ENCODE data around the gene CASP10. TPM values are rescaled to one million over a fixed set of nuclear protein-coding genes. Genes with fewer than 3 reads are reported as not detected.

Gene CASP10
- total RNA-seq, 1 experiment from 2014 or later: 2.9 TPM

- DNase-seq (ENCODE audit: low read depth): no peak
Observed at GRCh38 chr2:201196003-201196402, 13.1 kb downstream of the CASP10 start.

DNA sequence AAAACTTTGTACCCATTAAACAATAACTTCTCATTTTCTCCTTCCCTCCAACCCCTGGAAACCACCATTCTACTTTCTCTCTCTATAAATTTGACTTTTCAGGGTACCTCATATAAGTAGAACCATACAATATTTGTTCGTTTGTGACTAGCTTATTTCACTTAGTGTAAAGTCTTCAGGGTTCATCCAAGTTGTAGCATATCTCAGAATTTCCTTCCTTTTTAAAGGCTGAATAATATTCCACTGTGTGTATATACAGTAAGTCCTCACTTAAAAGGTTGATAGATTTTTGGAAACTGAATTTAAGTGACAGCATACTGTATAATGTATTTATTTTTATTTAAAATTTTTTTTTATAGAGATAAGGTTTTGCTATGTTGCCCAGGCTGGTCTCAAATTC is 13.9 kb downstream of the CASP10 start:
- DNase-seq (ENCODE audit: low read depth): no peak

- no peak for DNase-seq (ENCODE audit: low read depth)
Observed at GRCh38 chr2:201197781-201198180, 14.8 kb downstream of the CASP10 start.

GRCh38 chr2:201199847-201200246 is 16.9 kb downstream of the CASP10 start:
- no peak for DNase-seq (ENCODE audit: low read depth)

DNA sequence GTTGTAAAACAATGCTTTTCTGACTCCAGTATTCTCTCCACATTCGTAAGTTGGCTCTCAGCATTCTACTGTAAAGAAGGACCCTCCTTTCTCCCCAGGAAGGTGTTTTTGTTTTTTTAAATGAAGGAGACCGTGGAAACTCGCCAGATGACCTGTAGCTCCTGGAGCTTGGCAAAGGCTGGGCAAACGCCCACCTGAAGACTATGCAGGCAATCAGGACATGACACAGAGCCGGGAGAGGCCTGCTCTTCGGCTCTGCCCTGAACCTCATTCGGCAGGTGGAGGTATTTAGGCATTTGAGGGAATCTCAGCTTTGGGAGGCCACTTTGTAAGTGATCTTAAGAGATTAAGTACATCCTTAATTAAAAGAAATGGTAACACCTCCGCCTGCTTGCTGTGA is 17.4 kb downstream of the CASP10 start:
- no peak for DNase-seq (ENCODE audit: low read depth)

DNA sequence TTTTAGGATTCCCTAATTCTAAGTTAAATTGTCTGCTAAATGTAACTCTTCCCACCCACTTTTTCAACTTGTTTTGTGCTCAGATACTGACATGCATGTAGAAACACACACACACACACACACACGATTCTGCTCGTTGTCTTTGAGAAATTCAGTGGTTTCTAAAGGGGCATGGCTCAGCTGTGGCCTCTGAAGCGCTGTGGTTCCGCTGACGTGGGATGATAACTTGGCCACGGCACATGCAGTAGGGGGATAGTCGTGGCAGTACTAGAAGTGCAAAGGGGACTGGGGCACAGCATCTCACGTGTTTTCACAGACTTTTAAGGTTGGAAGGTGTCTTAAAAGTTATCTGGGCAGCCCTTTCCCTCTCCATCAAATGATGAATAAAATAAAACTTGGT is 18.4 kb downstream of the CASP10 start:
- no peak for DNase-seq (ENCODE audit: low read depth)

GRCh38 chr2:201203916-201204654 is 21.1 kb downstream of the CASP10 start:
- DNase-seq (ENCODE audit: low read depth): no peak

DNA sequence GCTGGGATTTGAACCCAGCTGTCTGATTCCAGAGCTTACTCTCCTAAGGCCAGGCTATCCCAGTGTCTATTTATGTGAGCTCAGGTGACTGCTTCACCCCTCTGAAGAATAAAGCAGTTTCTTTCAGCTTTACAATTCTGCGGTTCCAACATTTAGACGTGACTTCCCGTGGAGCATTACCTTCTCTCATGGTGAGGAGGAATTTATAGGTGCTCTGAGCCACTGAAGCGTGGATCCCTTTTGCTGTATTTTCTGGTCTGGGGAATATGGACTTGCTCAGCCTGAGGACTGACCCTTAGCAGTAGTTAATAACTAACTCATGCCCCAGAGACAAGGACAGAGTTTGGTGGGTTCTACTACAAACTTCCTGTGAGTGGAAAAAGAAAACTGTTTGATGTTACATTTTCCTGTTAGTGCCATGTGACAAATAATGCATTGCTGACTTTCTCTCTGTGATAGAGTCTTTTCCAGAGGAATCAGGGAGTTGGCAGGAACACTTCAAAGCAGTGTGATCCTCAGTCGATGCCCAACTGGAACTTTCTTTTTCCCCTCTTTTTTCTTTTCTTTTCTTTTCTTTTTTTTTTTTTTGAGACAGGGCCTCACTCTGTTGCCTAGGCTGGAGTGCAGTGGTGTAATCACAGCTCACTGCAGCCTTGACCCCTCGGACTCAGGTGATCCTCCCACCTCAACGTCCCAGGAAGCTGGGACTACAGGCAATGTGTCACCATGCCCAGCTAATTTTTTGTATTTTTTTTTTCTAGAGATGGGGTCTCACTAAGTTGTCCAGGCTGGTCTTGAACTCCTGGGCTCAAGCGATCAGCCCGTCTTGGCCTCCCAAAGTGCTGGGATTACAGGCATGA is 21.9 kb downstream of the CASP10 start:
- DNase-seq (ENCODE audit: low read depth): no peak

DNA sequence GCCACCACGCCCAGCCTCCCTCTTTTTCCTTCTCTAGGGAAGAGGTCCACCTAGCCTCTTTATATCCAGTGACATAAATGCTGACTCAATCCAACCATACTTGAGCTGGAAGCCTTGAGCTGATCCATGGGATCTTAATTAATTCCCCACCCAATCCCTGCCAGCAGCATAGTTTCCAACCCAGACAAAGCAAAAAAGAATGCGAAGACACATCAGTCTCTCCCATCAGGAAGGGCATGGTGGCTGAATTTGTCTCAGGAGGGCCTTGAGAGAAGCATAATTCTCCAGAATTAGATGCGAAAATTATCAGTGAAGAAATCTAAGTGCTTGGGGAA is 22.5 kb downstream of the CASP10 start:
- DNase-seq (ENCODE audit: low read depth): no peak

DNA sequence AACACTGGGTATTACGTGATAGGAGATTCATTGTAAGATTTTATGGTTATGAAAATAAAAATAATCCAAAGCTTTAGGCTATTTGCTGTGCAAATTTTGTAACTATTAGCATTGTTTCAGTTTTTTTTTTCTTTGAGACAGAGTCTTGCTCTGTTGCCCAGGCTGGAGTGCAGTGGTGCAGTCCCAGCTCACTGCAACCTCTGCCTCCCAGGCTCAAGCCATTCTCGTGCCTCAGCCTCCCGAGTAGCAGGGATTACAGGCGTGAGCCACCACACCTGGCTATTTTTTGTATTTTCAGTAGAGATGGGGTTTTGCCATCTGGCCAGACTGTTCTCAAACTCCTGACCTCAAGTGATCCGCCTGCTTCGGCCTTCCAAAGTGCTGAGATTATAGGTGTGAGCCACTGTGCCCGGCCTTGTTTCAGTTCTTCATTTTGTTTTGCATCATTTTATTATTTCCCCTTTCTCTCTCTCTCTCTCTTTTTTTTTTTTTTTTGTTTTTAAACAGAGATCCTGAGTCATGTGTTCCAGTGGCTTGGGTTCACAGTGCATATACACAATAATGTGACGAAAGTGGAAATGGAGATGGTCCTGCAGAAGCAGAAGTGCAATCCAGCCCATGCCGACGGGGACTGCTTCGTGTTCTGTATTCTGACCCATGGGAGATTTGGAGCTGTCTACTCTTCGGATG is 25.8 kb downstream of the CASP10 start:
- DNase-seq (ENCODE audit: low read depth): no peak

DNA sequence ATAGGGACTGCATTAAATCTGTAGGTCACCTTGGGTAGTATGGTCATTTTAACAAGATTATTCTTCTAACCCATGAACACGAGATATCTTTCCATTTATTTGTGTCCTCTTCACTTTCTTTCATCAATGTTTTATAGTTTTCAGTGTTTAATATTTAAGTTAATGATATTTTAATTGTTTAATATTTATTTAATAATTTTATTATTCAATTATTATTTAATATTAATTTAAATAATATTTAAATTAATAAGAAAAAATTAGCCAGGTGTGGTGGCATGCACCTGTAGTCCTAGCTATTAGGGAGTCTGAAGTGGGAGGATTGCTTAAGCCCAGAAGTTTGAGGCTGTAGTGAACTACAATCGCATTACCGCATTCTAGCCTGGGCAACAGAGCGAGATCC is 33.0 kb downstream of the CASP10 start:
- DNase-seq (ENCODE audit: low read depth): no peak

DNA sequence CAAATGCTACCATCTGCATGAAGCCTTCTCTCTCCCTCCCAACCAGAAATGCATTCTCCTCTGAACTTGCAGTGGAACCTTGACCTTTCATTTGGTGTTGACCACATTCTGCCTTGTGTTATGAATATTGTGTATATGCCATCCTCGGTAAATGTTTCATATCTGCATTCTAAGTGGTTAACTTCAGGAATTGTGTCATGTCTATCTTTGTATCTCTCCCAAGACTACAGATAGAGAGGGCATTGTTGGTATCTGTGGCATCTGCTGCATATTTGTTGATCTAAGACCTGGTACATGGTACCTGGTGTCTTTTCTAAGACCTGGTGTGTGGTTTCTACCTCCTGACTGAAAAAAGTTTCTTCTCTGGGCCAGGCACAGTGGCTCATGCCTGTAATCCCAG is 34.0 kb downstream of the CASP10 start:
- no peak for DNase-seq (ENCODE audit: low read depth)

- peak; percentile 26 for DNase-seq (ENCODE audit: low read depth)
Observed at GRCh38 chr2:201218780-201219179, 35.8 kb downstream of the CASP10 start.

DNA sequence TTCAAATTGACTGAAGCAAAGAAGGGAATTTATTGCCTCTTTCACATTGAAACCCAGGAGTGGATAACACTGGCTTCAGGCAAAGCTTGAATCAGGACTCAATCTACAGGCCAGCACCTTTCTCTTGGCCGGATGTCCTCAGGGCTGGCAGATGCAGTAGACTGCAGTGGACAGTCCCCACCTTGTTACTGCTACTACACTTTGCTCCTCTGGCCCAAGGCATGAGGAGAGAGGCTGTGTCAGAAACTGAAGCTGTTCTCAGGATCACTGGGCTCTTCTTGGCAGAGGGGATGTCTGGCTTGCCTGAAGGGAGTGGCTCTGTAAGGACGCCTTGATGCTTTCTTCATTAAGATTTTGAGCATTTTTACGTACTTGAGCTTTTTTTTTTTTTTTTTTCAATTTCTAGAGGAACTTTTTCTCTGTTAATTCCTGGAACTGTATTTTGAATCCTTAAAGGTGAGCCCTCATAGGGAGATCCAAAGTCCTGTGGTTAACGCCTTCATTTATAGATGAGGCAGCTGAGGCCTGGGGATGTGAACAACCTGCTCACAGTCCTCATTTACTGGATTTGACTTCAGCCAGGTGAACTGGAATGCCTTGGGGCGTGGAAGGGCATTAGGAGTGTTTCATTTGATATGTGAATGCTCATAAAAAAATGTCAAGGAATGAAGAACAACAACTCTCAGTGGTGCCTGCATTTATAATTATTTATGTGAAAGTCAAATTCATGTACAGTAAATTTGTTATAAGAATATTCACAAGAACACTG is 36.6 kb downstream of the CASP10 start:
- DNase-seq (ENCODE audit: low read depth): no peak

GRCh38 chr2:201220102-201220570 is 37.2 kb downstream of the CASP10 start:
- DNase-seq (ENCODE audit: low read depth): no peak

DNA sequence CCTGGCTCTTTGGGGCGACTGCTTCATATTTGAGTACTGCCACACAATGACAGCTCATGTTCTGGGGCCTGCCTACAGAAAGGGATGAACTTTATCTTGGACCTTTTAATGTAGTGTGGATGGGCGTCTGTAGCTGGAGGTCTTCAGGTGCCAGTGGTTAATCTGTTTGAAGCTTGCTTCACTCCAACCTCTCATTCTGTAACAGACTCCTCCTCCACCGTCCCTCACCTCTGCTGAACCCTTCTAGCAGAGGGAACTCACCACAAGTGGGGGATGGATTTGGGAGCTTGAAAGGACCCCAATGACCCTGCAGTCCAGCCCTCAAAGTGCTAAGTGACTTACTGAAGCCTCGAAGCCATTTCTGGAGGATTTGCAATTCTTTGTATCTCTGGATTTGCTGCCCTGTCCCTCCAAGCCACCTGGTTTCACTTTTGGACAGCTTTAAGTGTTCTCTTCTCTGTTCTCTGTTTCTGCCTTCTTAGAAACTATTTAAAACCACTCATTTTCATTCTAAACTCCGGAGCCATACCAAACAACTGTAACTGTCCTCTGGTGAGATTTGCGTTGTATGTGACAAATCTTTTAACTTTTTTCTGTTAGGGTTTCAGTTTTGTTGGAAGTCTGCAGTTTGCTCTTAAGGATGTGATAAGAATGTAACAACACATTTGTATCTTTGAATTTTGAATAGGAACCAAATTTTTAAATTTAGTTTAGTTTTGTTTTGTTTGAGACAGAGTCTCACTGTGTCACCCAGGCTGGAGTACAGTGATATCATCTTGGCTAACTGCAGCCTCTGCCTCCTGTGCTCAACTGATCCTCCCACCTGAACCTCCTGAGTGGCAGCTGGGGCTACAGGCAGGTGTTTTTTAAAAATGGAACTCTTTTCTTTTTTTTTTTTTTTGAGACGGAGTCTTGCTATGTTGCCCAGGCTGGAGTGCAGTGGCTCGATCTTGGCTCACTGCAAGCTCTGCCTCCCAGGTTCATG is 40.4 kb downstream of the CASP10 start:
- DNase-seq (ENCODE audit: low read depth): no peak

- no peak for DNase-seq (ENCODE audit: low read depth)
Observed at GRCh38 chr2:201228271-201228911, 45.5 kb downstream of the CASP10 start.

DNA sequence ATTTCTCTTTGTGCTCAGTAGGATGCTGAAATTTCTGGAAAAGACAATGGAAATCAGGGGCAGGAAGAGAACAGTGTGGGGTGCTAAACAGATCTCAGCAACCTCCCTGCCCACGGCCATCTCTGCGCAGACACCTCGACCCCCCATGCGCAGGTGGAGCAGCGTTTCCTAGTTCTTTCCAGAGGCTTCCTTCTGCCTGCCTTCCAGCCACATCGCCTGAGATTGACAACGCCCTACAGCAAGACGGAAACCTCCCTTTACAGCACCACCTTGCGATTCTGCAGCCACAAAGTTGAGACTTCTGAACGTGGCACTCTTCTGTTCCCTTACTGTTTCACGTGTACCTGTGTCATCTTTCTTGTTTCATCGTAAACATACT is 46.0 kb downstream of the CASP10 start:
- DNase-seq (ENCODE audit: low read depth): no peak

DNA sequence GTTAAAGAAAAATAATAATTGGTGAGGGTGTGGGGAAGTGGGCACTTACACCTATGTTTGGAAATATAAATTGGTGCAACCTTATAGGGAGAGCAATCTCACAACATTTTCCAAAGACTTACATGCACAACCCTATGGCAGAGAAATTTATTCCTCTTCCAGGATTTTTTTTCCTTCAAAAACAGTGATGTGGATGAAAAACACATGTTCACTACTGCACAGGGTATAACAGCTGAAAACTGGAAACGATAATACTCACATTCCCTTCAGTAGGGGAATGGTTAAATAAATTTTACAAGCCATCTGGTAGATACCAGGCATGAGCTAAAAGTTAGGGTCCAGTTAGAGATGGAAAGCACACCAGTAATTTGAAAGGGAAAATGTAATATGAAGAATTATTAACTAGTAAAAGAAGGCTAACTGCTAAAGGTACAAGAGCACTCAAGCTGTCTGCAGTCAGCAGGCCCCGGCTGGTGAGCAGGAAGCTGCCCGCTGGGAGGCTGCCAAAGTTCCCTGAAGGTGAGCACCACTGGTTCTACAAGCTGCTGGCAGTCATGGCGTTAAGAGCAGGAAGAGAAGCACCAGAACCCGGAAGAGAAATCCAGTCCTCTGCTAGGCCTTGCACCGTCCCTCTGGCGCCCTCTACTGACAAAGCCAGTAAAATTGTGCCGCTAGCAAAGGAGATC is 49.0 kb downstream of the CASP10 start:
- peak; percentile 91 for DNase-seq (ENCODE audit: low read depth)

- DNase-seq (ENCODE audit: low read depth): no peak
Observed at GRCh38 chr2:201232467-201232815, 49.5 kb downstream of the CASP10 start.

Measured in Daoy (cell line).